ENCODE results near the gene HDAC4. TPM values are rescaled to one million over a fixed set of nuclear protein-coding genes. Genes with fewer than 3 reads are reported as not detected.

Gene HDAC4
- total and polyA plus RNA-seq, 2 experiments from 2014 or later, result 8.1 to 41.8 TPM

DNA sequence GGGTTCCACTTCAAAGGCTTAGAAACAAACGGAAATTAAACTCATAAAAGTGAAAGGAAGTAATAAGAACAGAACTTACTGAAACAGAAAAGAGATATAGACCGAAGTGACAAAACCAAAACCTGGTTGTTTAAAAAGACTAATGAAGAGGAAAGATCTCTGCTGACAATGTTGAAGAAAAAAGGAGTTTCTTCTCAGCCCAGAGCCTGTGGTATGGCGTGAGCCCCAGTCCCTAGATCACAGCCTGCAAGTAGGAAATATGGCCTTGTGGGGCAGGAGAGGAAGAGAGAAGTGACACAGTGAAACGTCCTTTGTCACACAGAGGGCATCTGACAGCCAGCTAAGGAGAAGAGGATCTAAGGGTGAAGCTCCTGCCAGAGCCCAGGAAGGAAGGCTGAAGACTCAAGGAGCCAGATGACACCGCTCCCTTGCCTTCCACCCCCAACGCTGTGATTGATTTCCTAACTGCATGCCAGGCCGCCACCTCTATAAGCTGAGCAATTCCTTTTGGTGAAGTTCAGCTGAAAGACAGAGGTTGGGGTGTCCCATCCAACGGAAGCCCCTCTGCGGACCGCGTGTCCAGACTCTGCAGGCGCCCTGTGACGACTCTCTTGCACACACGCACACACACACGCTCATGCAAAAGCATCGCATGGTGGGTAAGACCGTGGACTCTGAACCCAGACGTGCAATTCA, 141.1 kb downstream of the HDAC4 start (continued):
- TF ChIP-seq ZNF462 (CRISPR knock-in tag; IDR thresholded peaks at IDR 0.05) (no peak), STAT1 (IDR thresholded peaks at IDR 0.05; ENCODE audit: unreplicated experiment) (no peak), REST (IDR thresholded peaks at IDR 0.05; ENCODE audit: unreplicated experiment) (no peak), JUNB (IDR thresholded peaks at IDR 0.05; ENCODE audit: unreplicated experiment) (no peak), ZNF331 (CRISPR knock-in tag; IDR thresholded peaks at IDR 0.05; ENCODE audit: low read depth) (no peak), EZH2phosphoT487 (IDR thresholded peaks at IDR 0.05; ENCODE audit: unreplicated experiment) (no peak), CREB1 (CRISPR knock-in tag; IDR thresholded peaks at IDR 0.05; ENCODE audit: low read depth) (no peak)
- TF ChIP-seq, protein P1, sequence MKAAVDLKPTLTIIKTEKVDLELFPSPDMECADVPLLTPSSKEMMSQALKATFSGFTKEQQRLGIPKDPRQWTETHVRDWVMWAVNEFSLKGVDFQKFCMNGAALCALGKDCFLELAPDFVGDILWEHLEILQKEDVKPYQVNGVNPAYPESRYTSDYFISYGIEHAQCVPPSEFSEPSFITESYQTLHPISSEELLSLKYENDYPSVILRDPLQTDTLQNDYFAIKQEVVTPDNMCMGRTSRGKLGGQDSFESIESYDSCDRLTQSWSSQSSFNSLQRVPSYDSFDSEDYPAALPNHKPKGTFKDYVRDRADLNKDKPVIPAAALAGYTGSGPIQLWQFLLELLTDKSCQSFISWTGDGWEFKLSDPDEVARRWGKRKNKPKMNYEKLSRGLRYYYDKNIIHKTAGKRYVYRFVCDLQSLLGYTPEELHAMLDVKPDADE (IDR thresholded peaks at IDR 0.05), result no peak
- TF ChIP-seq, protein P2, sequence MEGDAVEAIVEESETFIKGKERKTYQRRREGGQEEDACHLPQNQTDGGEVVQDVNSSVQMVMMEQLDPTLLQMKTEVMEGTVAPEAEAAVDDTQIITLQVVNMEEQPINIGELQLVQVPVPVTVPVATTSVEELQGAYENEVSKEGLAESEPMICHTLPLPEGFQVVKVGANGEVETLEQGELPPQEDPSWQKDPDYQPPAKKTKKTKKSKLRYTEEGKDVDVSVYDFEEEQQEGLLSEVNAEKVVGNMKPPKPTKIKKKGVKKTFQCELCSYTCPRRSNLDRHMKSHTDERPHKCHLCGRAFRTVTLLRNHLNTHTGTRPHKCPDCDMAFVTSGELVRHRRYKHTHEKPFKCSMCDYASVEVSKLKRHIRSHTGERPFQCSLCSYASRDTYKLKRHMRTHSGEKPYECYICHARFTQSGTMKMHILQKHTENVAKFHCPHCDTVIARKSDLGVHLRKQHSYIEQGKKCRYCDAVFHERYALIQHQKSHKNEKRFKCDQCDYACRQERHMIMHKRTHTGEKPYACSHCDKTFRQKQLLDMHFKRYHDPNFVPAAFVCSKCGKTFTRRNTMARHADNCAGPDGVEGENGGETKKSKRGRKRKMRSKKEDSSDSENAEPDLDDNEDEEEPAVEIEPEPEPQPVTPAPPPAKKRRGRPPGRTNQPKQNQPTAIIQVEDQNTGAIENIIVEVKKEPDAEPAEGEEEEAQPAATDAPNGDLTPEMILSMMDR (conservative IDR thresholded peaks at IDR 0.05; ENCODE audit: low read depth in 2 of 2), result no peak

Measured in GM23338 (cell line).